ENCODE data around the gene WNT11.
A peak's percentile ranks its signal among the peaks of the same experiment; 100 is the strongest.

The WNT11 gene

DNA sequence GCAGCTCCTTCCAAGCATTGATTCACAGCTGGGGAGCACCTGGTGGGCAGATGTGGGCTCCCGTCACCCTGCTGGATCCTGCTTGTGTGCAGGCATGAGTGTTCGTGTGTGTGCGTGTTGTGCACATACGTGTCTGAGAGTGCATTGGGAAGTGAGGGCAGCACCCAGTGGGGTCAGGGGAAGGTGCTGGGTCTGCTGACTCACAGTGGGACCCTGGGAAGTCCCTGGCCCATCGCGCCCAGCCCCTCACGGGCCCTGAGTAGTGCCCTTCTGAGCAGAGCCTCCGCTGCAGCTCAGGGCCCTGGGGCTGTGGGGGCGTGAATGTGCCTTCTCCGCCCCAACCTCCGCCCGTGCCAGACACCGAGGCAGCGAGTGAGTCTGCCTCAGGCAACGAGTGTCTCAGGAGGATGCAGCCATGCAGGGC lies 36.8 kb downstream of the WNT11 start:
- DNase-seq = no peak

DNA sequence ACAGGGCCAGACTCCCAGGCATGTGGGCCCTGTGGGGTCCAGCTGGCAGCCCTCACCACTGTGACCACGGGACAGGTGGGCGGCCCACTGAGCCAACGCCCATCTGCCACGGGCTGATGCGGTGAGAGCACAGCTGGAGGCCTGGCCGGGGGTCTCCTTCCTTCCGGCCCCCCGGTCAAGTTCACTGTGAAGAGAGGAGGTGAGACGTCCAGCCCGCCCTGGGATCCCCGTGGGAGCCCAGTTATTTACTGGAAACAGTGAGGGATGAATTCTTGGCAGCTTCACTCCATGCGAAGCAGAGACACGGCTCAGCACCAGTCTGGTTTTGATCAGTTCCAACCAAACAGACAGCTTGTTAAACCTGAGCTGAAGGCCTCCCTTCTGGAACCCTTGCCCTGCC lies 38.7 kb downstream of the WNT11 start:
- DNase-seq = no peak

DNA sequence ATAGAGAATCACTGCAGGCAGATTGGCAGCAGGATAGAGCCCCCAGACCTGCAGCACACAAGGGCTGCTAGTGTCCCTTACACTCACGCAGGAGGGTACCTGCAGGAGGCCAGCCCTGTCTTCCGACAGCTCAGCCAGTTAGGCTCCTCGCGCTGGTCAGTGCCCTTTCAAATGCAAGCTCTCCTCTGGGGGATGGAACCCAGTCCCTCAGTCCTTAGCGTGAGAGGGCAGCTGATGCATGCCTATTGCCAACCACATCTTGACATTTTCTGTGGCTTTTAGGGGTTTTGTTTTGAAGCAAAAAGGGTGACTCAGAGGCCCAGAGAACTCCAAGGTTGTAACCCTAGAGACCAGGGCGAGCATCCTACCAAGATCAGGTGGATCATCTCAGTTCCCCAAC lies 40.0 kb downstream of the WNT11 start:
- no peak for DNase-seq

DNA sequence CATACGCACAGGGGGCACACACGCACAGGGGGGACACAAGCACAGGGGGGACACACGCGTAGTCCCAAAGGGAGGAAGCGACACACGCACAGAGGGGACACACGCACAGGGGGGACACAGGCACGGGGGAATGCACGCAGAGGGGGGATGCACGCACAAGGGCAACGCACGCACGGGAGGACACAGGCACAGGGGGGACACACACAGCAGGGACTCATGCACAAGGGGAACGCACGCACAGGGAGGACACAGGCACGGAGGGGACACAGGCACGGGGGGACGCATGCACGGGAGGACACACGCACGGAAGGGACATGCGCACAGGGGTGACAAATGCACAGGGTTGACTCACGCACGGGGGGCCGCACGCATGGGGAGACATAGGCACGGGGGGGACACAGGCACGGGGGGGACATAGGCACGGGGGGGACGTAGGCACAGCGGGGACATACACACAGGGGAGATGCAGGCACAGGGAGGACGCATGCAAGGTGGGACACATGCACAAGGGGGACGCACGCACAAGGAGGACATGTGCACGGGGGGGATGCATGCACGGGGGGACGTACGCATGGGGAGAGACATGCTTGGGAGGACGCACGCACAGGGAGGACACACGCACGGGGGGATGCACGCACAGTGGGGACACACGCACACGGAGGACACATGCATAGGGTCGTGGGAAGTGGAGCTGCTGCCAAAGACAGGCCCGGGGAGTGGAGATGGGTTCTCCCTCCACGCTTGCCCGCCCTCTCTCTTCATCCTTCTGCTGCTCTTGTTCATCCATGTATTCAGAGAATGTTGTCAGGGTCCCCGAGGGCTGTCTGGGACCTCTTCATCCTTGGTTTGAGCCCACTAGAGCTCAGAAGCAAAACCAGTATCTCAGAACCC lies 41.2 kb downstream of the WNT11 start:
- no peak for DNase-seq

DNA sequence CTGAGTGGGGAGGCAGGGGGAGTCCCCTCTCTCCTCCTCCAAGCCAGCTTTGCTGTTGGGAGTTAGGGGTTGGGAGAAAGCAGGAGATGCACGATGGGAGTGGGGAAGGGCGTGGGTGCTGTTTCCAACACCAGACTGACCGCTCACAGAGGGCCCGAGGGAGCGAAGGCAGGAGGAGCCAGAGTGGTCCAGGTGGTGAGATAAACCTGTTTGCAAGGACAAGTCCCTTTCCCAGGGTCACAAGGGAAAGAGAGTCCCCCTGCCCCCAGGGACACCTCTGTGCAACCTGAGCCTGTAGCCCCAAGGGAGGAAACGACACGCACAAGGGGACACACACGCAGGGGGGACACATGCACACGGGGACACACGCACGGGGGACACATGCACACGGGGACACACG lies 42.2 kb downstream of the WNT11 start:
- DNase-seq = no peak

DNA sequence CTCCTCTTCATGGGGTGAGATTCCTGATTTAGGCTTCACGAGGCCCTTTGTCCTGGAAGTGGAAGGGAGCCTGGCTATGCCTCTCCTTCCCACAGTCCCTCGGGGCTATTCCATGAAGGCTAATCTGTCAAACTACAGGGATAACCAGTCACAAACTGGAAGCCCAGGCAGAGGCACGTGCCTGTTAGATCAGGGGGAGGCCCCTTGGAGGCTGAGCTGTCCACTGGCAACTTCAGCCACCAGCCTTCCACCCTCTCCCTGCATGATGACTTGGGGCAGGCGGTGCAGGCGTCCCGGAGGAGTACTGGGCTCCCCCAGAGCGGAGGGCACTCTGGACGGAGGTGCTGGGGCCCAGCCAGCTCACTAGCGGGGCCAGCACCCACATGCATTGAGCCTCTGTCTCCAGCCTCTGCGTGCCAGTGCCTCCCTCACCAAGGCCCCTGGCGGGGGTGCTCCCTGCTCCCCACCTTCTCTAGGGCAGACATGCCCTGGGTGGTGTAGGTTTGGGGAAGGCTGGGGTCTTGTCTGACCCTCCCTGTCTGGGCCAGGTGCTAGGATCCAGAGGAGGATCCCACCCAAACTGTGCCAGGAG lies 42.9 kb downstream of the WNT11 start:
- no peak for DNase-seq

DNA sequence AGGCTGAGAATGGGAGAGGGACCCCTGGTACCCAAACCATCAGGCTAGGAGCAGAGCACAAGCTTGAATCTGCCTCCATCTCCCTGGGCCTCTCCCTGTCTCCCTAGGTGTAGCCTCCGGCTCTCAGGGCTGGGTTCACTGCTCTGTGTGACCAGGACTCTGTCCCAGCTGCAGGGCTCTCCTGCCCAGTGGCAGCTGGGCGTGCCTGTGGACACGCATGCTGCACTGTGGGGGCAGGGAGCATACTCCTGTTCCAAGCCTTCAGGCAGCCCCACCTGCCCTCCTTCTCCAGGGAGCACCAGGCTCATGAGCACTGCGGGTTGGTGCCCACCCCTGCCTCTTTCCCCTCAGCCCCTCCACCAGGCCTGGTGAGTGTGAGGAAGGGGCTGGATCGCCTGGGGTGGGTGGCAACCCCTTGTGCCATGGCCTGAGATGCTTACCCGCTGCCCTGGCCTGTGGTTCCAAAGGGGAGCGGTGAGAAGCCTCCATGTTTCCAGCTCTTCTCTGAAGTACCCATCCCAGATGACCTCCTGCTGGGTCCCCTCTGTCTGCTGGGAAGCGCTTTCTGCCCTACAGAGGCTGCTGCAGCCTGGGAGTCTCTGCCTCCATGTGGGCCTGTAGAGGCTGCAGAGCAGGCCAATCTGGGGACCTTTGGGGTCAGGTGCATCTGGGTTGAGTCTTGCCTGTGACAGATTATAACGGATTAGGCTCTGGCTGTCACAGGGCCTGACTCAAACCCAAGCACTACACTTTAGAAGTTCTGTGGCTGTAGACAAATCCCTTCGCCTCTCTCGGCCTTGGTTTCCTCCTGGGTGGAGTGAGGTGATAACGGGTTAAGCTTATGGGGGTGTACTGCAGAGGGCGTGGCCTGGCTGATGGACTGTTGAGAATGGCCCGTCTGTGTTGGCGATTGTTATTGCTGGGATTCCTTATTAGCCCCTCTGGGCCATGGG lies 43.7 kb downstream of the WNT11 start:
- no peak for DNase-seq

DNA sequence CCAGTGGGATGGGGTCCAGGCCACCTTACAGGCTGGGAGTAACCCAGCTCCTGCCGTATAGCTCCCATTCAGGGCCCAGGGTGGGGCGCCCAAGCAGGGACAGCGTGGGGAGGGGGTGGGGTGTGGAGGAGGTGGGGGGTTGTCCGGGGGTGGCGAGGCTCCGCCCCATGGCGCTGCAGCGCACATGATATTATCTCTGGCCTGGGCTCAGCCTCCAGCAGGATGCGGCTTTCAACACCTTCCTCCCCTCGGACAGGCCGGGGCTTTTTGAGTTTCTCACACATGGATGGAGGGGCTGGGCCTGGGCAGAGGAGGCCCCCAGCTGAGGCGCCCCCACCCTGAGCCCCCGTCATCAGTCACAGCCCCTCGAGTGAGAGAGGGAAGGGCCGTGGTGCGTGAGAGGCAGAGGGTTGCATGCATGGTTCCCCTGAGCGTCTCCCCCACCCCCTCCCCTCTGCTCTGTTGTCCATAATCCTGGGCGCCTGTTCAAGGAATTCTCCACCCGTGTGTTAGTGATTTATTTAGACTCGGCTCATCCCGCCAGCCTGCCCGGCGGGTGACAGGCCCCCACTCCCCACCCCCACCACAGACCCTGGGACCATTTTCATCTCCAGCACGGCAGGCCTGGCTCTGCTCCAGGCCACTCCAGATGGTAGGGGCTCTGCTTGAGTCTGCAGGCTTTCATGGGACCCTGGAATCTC lies 44.9 kb downstream of the WNT11 start:
- DNase-seq = no peak

DNA sequence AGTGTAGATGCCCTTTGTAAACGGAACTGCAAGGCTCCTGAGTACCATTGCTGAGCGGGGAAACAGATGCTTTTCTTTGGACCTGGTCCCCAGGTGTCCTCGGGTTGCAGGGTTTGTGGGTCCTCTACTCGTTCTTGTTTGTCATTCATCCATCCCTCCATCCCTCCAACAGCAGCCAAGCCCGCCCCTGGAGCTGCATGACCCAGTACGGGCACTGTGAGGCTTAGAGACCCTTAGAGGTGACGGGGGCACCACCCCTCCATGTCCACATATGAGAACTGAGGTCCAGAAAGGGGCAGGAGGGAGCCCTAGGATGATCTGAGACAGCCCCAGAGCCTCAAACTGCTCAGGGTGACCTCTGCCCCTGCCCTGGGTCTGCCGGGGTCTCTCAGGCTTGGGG lies 45.4 kb downstream of the WNT11 start:
- no peak for DNase-seq

DNA sequence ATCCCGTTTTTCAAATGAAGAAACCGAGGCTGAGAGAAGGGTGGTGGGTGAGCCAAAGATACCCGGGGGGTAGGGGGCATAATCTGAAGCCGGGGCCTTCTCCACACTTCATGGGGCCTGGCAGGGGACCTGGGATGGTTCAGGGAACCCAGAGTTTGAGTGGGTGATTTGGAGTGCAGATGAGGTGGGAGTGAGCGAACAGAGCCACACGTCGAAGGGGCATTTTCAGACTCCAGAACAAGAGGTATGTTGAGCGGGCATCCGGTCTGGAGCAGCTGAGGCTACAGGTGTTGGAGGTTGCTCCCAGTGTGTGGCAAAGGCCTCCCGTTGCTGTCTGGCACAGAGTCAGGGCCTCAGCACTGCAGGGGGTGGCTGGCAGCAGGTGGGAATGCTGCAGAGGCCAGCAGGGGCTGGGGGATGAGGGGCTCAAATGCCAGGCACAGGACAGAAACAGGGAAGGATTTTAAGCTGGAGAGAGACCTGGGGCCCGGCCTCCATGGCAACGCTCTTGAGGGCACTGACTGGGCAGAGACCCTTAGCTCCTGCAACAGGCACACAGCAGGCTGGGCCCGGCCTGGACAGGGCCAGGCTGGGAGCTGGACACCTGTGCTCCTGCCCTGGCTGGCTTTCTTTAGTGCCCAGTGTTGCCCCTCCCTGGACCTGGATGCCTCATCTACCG lies 46.2 kb downstream of the WNT11 start:
- DNase-seq = no peak

DNA sequence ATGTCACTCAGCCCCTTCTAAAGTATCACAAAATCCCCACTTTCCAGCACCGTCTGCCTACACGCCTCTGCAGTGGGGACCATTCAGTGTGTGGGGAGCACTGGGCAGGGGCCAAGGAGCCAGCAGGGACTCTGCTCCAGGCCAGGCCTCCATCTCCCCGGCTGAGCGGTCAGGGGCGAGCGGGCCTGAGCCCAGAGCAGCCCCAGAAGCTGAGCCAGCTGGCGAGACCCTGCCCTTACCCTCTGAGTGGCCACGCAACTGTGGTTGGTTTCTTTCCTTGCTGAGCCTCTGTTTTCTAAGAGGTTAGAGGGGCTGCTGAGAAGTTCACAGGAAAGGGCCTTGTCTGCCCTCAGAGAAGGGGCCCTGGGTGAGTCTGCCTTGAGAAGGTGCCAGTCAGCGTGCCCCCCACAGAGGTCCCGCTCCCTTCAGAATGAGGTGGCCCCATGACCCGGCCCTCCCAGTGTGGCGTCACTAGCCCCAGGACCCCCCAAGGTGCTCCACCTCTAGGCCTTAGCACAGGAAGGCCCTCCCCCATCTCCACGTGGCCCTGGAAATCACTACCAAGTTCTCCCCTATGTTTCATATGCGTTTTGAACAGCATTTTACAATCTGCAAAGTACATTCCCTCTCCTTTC lies 46.9 kb downstream of the WNT11 start:
- no peak for DNase-seq

DNA sequence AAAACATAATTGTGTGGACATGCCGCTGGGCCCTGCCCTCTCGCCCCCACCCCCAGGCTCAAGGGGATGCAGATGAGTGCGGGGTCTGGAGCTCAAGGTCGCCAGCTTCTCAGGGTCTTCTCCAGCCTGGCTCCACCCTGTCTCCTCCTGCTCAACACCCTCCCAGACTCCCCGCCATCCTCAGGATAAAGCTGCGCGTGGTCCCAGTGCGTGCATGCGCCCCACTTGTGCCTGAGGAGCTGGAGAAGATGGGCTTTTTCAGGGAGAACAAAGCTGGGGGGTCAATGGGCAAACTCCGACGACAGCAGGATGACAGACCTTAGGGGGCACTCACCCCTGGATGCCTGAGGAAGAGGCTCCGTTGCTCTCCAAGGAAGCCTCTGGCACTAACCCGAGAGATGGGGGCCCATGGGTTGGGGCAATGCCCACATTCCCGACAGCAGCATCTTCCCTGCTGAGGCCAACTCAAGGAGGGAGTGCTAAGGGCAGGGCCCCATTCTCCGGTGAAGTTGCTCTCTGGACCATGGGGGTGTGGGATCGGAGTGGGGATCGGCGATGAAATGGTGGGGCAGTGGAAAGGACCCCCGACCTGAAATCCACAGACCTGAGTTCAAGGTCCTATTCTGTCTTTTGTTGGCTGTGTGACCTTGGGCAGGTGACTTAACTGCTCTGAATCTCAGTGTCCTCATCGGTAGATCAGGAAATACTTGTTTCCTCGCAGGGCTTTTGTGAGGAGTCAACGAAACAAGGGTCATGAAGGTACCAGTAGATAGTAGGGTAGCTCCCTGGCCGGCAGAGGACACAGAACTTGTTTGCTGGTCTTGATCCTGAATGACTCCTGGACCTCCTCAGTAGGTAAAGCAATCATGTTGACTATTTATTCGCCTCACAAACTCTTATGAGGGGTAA lies 47.7 kb downstream of the WNT11 start:
- no peak for DNase-seq

DNA sequence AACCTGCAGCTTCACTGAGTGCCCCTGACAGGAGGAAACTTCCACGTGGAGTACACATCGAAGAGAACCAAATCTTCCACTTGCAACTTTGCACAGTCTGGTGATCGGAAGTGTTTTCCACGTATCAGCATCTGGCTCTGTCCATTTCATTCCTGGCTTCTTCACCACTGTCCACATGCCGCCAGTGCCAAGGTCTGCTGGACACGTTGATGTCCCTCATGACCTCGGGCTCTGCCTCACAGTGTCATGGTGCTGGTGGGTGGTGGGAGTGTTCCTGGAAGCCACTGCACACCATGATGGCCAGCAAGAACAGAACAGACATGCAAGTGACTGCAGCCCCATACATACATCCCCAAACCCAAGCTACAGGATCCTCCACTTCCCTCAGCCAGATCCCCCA lies 48.4 kb downstream of the WNT11 start:
- no peak for DNase-seq

DNA sequence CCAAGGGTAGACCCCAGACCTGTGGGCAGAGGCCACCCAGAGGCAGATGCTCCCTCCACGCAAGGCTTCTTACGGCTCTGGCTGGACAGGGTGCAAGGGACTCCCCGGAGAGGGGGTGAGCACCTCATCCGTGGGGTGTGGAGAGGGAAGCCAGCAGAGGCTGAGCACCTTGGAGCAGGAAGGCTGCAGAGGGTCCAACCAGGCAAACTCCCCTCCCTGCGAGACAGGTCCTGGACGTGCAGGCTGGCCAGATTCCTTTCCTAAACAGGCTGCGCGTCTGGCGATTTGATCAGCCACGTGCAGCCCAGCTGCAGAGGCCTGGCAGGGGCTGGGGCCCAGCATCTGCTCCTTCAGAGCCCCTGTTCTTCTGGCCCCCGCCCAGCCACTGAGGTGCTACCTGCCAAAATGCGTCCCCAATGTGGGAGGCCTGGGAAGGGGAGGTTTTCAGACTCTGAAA lies 49.3 kb downstream of the WNT11 start:
- no peak for DNase-seq

DNA sequence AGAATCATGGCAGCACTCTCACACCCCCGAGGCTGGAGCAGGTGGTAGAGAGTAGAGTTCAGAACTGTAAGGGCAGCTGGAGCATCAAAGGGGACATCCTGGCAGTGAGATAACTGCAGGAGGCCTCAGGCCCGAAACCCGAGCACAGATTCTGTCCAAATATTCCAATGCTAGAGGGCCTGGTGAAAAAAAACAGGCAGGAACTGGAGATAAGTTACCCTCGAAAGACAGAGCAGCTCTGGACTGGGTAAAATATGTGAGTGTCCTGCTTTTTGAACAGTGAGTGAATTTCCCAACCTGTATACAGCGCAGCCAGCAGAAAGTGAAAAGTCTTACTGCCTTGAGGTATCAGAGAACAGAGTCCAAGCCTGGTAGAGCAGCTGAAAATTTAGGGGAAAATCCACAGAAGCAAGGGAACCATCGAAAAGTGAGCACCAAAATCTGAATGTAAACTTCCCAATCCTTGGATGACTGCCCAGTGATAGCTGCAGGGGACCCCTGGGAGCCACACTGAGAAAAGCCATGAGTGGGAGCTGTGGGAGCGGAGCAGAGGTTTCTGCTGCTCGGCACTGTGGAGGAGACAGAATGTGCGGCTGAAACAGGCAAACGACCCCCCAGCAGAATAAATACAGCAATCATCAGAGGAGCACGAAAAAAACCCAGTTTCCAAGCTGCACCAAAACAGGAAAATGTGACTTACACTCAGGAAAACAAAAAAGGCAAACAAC lies 50.6 kb downstream of the WNT11 start:
- no peak for DNase-seq

DNA sequence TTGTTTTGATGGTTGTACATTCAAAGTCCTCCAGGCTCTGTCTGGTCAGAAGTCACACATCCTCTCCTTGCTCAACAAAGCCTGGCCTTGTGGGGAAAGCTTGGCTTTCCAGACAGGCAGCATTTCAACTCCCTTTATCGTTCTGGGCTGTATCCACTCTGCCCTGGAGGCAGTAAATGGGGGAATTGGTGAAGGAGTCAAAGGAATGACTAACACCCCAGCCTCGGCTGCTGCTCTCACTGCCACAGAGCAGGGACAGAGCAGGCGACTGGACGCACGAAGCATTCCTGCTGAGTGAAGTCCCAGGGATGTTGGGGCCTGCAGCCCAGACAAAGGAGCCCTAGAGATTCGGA lies 52.8 kb downstream of the WNT11 start:
- DNase-seq = no peak

DNA sequence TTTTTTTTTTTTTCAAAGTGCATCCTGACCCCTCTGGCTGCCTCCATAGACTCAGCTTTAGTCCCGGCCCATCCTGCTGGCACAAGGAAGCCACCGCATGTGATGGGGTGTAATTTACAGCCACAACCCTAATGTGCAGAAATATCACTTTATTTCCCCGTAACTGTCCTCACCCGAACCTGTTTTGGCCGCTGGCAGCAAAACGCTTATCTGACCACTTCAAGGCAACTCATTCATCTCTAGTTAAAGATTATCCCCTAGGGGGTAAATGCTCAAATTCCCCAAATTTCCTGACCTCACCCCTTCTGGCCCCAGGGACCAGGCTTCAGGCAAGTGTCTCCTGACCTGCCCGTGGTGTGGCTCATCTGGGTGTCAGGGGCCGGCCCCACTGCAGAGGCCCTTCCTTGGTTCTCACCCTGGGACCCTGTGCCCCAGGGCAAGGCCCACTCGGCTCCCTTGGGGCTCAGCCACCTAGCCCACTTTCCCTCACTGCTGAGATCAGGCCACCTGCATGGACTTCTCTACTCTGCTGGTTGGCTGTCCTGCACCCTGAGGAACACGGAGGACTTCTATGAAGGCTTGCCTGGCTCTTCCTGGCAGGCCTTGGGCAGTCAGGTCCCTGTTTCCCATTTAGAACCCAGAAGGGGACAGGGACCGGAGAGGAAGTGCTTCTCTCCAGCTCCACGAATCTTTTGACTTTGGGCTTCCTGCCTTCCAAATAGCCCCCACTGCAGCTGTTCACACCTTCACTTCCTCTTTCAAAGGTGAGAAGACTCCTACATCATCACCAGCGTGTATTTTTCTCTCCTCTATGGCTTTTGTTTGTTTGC lies 53.3 kb downstream of the WNT11 start:
- DNase-seq = no peak

DNA sequence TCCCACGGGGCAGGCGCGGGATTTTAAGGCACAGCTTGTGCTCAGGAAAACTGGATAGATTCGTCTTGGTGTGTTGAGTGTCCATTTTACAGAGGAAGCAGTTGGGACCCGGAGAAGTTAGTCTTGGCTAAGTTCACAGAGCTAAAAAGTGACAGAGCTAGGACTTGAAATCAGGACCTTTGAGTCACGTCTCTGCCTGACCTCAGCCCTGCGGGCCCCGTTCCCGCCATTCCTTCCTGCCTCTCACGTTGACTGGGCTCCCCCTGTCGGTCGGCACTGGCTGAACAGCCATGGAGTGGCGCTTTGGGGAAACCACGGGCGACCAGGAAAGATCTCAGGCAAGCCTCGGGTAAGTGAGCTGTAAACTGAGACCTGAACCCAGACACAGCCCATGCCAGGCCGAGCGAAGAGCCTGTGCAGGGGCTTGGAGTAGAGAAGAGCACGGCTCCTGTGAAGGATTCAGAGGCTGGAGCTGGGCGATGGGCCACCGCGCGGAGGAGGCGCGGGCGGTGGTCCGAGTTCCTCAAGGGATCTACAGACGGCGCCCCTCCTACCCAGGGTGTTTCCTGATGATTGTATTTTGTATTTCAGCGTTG lies 54.1 kb downstream of the WNT11 start:
- peak; percentile 86 for DNase-seq

Measured in CD4-positive, alpha-beta T cell treated with Interleukin-6 for 4 hours (primary cell).